HFF-Myc (cell line): Measurements from ENCODE around the gene COL5A1.

Source experiments
- DNase-seq: peaks from one replicate; pipeline ENCODE4 v3.0.0-alpha.2; 2011; ENCODE audit warnings: low read depth; ENCODE audit errors: extremely low read depth
- H3K4me3 ChIP-seq: replicated peaks from 2 replicates; pipeline ENCODE4 v1.5.1; 2011; ENCODE audit warnings: low read depth, mild to moderate bottlenecking, control low read depth, low read length
- TF ChIP-seq, protein P1 (sequence below): IDR thresholded peaks from 2 replicates; pipeline ENCODE4 v1.5.1; 2012; ENCODE audit warnings: mild to moderate bottlenecking, low read depth, low read length, control low read depth; ENCODE audit errors: missing control alignments

Gene COL5A1

DNA sequence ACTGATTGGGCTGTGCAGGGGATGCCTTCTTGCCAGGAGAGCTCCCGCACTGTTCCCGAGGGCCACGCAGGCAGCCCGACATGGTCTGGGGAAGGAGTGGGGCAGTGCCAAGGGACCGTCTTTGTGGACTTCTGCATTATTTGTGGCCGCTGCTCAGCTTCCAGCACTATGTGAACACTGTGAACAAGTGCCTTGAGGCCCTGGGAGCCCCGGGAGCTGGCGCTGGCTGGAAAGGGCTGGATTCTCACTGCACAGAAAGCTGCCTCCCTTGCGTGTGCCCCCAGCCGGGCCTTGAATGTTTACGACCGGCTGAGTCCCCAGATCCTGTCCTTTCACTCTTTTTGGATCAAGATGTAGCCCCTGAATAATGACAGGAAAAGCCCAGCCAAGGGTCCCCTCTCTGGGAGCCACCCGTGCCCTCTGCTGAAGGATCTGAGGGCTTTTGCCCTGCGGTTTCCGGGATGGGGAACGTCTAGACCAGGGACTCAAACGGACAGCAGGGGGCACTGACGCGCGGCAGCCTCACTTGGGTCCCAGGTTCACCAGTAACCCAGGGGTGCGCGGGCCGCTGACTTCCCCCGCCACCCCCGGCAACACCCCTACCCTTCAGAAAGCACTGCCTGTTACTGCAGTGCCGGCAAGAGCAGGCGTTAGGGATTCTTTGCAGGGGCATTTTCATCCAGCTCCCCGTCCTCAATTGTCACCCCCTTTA, 140.1 kb downstream of the COL5A1 start:
- no peak for DNase-seq
- H3K4me3 ChIP-seq, result no peak overlapping the region
- TF ChIP-seq, protein P1, sequence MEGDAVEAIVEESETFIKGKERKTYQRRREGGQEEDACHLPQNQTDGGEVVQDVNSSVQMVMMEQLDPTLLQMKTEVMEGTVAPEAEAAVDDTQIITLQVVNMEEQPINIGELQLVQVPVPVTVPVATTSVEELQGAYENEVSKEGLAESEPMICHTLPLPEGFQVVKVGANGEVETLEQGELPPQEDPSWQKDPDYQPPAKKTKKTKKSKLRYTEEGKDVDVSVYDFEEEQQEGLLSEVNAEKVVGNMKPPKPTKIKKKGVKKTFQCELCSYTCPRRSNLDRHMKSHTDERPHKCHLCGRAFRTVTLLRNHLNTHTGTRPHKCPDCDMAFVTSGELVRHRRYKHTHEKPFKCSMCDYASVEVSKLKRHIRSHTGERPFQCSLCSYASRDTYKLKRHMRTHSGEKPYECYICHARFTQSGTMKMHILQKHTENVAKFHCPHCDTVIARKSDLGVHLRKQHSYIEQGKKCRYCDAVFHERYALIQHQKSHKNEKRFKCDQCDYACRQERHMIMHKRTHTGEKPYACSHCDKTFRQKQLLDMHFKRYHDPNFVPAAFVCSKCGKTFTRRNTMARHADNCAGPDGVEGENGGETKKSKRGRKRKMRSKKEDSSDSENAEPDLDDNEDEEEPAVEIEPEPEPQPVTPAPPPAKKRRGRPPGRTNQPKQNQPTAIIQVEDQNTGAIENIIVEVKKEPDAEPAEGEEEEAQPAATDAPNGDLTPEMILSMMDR, result peak; percentile 40

DNA sequence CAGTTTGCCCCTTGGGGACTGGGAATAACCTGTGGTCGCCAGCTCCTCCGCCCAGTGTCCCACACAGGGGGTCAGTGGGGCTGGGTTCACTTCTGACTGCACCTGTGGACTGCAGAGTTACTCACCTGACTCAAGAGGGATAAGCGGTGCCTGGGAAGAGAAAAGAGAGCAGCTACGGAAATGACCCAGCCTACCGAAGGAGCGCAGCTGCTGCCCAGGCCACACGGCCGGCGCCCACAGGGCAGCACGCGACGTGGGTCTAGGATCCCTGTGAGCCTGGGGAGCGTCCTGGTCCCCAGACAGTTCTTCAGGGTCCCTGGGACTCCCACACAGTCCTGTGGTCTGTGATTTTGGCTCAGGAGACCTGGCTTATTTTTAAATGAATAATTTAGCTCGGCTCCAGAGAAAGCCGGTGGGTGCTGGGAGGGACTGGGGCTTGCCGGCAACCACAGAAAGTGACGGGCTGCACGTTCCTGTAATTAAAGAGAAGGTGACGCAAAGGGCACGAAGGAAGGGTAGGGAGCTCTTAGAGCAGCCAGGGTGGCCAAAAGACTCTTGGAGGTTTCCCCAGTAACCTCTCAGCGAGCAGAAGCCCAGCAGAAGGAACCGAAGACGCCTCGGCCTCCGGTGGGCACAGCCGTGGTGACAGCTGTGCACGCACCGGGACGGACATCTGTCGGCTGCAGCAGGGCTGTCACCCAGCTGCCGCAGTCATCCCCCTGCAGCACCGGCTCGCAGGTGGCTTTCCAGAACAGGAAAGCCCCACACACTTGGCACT, 141.5 kb downstream of the COL5A1 start:
- TF ChIP-seq, protein P1, result no peak
- H3K4me3 ChIP-seq, result no peak overlapping the region

DNA sequence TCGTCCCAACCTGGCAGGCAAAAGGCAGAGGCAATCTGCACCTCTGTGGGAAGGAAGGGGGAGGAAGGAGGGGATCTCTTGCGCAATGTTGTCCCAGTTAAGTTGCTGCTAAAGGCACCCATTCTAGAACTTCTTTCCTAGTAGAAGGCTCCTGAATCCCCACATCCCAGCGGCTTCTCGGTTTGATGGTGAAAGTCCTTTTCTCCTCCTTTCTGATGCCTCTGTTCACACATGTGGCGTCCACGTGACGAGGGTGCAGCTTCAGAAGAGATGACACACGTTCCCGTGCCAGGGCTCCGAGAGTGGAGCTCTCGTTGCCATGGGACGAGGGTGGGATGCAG, 142.1 kb downstream of the COL5A1 start:
- no peak overlapping the region for H3K4me3 ChIP-seq
- DNase-seq, result no peak
- TF ChIP-seq, protein P1, result no peak

More for the DNA sequence above, 141.5 kb downstream of the COL5A1 start:
- DNase-seq, result no peak

DNA sequence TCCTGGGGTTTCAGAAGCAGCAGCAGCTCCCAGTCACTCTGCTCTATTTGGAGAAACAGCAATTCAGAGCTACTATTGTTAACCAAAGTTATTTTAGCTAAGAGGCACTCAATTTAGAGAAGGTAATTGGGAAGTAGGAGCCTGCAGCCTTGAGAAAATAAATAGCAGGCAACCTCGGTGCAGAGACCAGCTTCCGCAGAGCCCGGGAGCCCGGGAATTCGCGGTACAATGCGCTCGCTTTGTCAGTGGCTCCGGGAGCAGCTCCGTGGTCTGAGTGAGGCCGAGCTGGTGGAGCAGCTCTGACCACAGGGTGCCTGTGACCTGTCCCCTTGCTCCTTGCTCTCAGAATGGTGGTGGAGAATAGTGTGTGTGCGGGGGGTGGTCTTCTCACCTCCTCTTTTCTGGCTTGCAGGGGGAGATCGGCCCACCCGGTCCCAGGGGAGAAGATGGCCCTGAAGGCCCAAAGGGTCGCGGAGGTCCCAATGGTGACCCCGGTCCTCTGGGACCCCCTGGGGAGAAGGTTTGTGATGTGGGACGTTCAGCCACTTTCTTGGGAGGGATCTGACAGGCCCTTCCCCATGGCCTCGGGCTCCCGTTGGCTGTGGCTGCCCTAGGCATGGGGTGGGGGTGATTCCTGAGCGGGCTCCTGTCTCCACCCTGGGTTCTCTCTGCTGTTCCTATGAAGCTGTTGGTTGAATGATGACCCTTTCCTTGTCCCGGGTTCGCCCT, 143.1 kb downstream of the COL5A1 start:
- no peak for DNase-seq
- TF ChIP-seq, protein P1, result no peak
- no peak overlapping the region for H3K4me3 ChIP-seq

DNA sequence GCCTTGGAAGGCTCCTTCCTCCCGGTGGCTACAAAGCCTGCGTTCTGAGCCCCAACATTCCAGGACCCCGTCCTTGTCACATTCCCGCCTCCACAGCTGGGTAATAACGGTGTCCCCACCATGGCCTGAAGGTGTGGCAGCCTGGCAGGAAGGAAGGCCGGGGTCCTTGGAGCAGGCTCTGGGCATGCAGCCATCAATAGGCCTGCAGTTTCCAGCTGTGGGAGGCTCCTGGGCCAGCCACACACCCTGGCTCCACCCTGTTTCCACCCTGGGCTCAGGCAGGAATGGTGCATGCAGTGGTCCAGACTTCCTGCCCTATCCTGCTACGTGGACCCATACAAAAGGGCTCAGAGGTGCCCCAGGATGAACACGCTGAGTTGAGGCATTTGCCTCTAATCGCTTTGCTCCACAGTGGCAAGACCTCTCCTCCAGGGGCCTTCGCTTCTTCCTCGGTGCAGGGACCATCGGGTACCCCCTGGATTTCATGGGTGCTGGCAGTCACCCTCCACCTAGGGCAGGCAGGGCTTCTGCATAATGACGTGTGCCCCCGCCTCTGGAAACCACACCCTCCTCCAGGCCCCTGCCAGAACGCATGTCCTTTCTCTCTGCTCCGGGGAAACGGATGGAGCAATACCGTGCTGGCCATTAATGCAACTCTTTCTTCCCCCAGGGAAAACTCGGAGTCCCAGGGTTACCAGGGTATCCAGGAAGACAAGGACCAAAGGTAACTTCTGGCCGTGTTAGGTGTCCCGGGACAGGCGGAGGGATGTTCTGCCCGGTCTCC, 143.9 kb downstream of the COL5A1 start:
- no peak overlapping the region for H3K4me3 ChIP-seq
- TF ChIP-seq, protein P1, result no peak
- DNase-seq, result no peak
